BJ (cell line): ENCODE data around the gene KSR1. TPM values are rescaled to one million over a fixed set of nuclear protein-coding genes. Genes with fewer than 3 reads are reported as not detected.

Source experiments
- CTCF ChIA-PET: fragments of 350-600 bp; formaldehyde crosslinking; extraction: SDS; loops from one replicate; lab custom pipeline; 2021; ENCODE audit warnings: antibody characterized with exemption, inconsistent platforms; lab: Yijun Ruan, JAX
- POLR2A ChIA-PET: fragments of 300-600 bp; sonication (Branson Sonifier 250); formaldehyde crosslinking; extraction: SDS; loops from one replicate; lab custom pipeline; 2021; ENCODE audit warnings: antibody characterized with exemption; lab: Charles Lee
- DNase-seq: peaks from one replicate; pipeline ENCODE4 v3.0.0-alpha.2; 2011; ENCODE audit warnings: low read depth
- H3K27me3 ChIP-seq: 2 replicates; pipeline ENCODE4 v1.6.0; 2011; ENCODE audit warnings: low read length; ENCODE audit not compliant: control insufficient read depth, insufficient read depth
- H3K36me3 ChIP-seq: 2 replicates; pipeline ENCODE4 v1.5.1; 2011; ENCODE audit warnings: low read length; ENCODE audit not compliant: control insufficient read depth, insufficient read depth
- H3K4me3 ChIP-seq: 2 replicates; pipeline ENCODE4 v1.5.1; 2011; ENCODE audit warnings: low read depth, mild to moderate bottlenecking, control low read depth, low read length
- polyA plus RNA-seq: library from polyadenylated mRNA; depleted of rRNA; stranded (reverse); fragments of >200 nt; gene quantifications from 2 replicates; pipeline ENCODE4 v1.2.3, GENCODE V29; 2011
- TF ChIP-seq, protein P1 (sequence below): IDR thresholded peaks from 2 replicates; pipeline ENCODE4 v1.5.1; 2011; ENCODE audit warnings: low read depth, mild to moderate bottlenecking, control low read depth, inconsistent platforms, low read length, moderate library complexity; ENCODE audit not compliant: insufficient read depth

Gene KSR1
- polyA plus RNA-seq, 1 experiment = 6.8 TPM

DNA sequence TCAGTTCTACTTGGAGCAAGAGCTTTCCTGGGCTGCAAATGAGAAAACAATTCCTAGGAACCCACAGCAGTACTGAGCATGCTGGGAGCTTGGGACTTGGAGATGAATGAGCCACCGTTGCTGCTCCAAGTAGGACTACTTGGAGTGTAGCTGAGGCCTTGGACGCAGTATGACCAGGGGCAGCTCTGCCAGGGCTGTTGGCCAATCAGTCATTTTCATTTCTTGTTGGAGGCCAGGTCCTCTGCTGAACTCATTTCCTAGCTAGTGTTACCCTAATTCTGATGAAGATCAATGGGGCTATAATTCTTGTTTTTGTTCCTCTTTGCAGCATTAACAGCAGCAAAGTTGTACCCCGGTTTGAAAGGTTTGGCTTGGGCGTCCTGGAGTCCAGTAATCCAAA lies 166.7 kb downstream of the KSR1 start:
- TF ChIP-seq, protein P1, sequence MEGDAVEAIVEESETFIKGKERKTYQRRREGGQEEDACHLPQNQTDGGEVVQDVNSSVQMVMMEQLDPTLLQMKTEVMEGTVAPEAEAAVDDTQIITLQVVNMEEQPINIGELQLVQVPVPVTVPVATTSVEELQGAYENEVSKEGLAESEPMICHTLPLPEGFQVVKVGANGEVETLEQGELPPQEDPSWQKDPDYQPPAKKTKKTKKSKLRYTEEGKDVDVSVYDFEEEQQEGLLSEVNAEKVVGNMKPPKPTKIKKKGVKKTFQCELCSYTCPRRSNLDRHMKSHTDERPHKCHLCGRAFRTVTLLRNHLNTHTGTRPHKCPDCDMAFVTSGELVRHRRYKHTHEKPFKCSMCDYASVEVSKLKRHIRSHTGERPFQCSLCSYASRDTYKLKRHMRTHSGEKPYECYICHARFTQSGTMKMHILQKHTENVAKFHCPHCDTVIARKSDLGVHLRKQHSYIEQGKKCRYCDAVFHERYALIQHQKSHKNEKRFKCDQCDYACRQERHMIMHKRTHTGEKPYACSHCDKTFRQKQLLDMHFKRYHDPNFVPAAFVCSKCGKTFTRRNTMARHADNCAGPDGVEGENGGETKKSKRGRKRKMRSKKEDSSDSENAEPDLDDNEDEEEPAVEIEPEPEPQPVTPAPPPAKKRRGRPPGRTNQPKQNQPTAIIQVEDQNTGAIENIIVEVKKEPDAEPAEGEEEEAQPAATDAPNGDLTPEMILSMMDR = no peak
- POLR2A ChIA-PET = no interaction called here
- CTCF ChIA-PET = interaction anchor here (0.6 to 2.8 kb wide), 7 partner anchors 13 to 432 kb away, joined by 3 to 13 read pairs (median 4); no protein-coding TSS in a partner anchor
- no peak overlapping the region for H3K4me3 ChIP-seq
- peaks cover 11% of the 10 kb centered on the region; the same call in 1 of the 2 replicates for H3K36me3 ChIP-seq
- no peak for DNase-seq
- H3K27me3 ChIP-seq = no peaks in the 10 kb centered on the region

DNA sequence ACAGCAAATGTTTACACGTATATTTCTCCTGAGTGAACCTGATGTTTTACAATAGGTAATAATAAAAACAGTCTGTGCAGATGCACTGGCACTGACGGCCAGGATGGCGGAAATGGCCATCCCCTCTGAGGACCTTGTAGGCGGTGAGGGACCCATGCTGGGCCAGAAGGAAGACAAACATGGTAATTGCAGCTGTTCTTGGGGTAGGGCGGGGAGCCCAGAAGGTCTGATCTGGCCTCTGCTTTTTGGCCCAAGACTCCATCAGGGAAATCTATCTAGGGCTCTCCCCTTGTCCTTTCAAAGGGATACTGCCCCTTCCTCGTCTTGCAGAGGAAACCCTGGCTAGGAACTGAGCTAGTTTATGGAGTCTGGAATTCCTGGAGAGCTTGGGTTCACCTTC lies 167.4 kb downstream of the KSR1 start:
- peaks cover 9% of the 10 kb centered on the region; the same call in 1 of the 2 replicates for H3K36me3 ChIP-seq
- H3K4me3 ChIP-seq = no peak overlapping the region
- TF ChIP-seq, protein P1 = no peak
- ChIA-PET POLR2A (no interaction called here), CTCF (interaction anchor here (0.6 to 2.8 kb wide), 6 partner anchors 13 to 432 kb away, joined by 3 to 13 read pairs (median 4); no protein-coding TSS in a partner anchor)
- DNase-seq = no peak
- no peaks in the 10 kb centered on the region for H3K27me3 ChIP-seq

DNA sequence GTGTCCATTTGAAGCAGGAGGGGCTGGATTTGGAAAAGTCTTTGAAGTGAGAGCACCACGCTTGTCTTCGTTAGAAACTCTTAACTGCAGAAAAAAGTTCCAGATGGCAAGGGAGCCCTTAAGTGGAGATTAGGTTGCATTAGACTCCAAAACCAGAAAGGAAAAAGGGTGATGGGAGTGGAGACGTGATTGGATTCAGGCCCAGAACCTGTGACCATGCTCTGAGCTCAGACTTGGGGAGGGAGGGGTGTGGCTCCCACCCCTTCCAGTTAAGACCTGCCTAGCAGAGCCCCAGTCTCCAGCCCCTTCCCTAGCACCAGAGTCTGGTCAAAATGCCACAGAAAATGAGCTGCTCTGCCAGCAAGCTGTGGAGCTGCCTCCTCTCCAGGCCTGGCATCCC lies 168.3 kb downstream of the KSR1 start:
- no peaks in the 10 kb centered on the region for H3K27me3 ChIP-seq
- CTCF ChIA-PET = interaction anchor here (1.0 to 2.8 kb wide), 2 partner anchors 24 to 30 kb away, joined by 3 to 13 read pairs; no protein-coding TSS in a partner anchor
- no peak for DNase-seq

DNA sequence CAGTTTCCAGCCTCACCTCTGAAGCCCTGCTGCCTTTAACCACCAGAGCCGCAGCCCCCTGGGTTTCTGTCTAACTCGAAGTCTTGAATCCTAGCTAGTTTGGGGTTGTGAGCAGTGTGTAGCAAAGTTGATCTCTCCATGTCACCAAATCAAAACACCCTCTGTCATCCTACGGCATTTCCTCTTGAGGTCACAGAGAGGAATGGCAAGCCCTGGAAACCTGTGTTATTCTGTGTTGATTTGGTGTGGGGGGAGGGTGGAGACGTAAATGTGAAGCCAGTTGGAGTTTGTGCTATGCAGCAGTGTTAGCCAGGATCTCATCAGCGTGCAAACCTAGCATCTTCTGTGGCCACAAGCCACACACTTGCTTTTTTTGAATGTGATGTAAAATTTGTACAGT lies 169.6 kb downstream of the KSR1 start:
- Histone ChIP-seq H3K27me3 (no peaks in the 10 kb centered on the region), H3K4me3 (no peak overlapping the region), H3K36me3 (peaks cover 9% of the 10 kb centered on the region; the same call in 1 of the 2 replicates)
- TF ChIP-seq, protein P1 = no peak
- POLR2A ChIA-PET = no interaction called here
- CTCF ChIA-PET = interaction anchor here (0.6 to 1.3 kb wide), 4 partner anchors 20 to 112 kb away, joined by 3 to 8 read pairs (median 3); no protein-coding TSS in a partner anchor
- DNase-seq = no peak

More for the DNA sequence above, 168.3 kb downstream of the KSR1 start:
- POLR2A ChIA-PET = no interaction called here
- Histone ChIP-seq H3K36me3 (peaks cover 9% of the 10 kb centered on the region; the same call in 1 of the 2 replicates), H3K4me3 (no peak overlapping the region)
- TF ChIP-seq, protein P1 = no peak

DNA sequence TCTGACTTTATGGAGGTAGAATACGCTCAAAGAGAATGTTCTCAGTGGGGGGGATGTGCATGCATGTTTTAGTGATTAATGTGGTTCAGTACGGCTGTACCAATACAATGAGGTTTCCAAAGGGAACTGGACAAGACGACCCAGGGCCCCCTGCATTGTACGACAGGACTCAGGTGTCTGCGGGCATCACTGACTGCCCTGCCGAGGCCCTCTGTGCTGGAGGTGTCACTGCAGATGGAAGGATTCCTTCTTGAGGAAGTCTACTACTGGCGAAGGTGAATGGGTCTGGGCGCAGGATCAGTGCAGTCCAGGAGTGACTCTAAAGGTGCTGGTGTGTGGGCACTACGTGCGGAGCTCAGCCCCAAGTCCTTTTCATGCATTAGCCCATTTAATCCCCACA lies 171.3 kb downstream of the KSR1 start:
- ChIA-PET POLR2A (no interaction called here), CTCF (no interaction called here)
- no peak overlapping the region for H3K4me3 ChIP-seq
- TF ChIP-seq, protein P1 = no peak
- H3K36me3 ChIP-seq = peaks cover 5% of the 10 kb centered on the region; the same call in 1 of the 2 replicates
- H3K27me3 ChIP-seq = no peaks in the 10 kb centered on the region
- DNase-seq = no peak
